Stimulated activated CD8-positive, alpha-beta memory T cell treated with anti-CD3 and anti-CD28 coated beads, Interleukin-7, amount 100 ng/mL, for 48 hours (primary cell): ENCODE measurements around the gene LRRC4.

Experiments used
- DNase-seq, 2 donors: peaks; one replicate each; pipeline ENCODE4 v3.0.0-alpha.2; 2020; ENCODE audit warnings: low read depth in 1 of 2; ENCODE audit errors: extremely low read depth in 1 of 2

Gene LRRC4

DNA sequence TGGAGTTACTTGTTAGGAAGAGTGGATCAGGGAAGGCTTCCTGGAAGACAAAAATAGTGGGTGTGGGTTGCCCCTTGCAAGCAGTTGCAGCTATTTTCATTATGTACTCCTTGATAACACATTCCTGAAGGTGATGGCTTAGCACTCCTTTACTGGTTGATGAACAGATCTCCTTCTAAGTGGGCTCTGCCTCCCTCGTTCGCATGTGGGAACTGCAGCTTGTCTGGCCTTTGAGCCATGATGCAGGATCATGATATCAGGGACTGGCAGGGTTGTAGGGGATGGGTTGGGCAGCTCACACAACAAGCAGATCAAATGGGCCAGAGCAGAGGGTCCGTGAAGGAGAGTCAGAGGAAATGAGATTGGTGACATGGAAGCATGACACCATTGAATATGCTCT is 28.8 kb upstream of the LRRC4 start:
- DNase-seq, result no peak

- DNase-seq, result no peak
These were observed 28.1 kb upstream of the LRRC4 start for GRCh38 chr7:128059143-128059988.

GRCh38 chr7:128057909-128058308 is 26.7 kb upstream of the LRRC4 start:
- DNase-seq, result no peak

- no peak for DNase-seq
These were observed 25.7 kb upstream of the LRRC4 start for GRCh38 chr7:128056901-128057300.

GRCh38 chr7:128055637-128056036 is 24.4 kb upstream of the LRRC4 start:
- DNase-seq, result no peak

GRCh38 chr7:128054511-128054910 is 23.3 kb upstream of the LRRC4 start:
- DNase-seq, result no peak

DNA sequence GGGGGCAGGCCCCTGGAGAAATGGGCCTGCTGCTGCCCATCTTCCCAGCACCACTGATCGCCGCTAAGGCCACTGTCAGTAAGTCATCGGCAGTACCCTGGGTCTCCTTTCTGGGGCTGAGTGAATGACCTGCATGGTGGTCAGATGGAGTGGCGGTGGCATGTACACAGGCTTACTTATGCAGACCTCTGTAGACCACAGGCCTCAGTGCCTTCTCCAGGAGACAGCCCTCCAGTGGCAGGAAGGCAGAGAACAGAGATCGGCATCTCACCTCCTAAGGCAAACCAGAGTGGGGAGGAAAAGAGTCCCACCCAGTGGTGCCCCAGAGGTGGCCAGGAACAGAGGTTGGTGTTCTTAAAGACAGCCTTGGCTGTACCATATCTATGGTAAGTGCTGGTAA is 22.8 kb upstream of the LRRC4 start:
- DNase-seq, result no peak

GRCh38 chr7:128053023-128053422 is 21.8 kb upstream of the LRRC4 start:
- DNase-seq, result no peak

GRCh38 chr7:128052404-128052803 is 21.2 kb upstream of the LRRC4 start:
- no peak for DNase-seq

DNA sequence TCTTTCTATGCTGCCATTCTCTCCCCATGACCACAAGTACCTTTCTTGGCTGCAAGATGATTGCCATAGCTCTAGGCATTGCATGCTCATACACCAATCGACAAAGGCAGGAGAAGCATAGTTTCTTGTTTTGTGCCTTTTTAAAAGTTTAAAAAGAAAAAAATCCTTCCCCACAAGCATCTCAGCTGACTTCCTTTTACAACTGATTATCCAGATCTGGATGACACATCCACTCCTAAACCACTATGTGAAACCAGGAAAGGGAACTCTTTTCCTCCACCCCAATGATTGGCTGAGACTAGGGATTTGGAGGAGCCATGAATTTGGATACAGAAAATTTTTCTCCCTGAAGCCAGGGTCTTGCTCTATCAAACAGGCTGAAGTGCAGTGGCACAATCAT is 14.5 kb upstream of the LRRC4 start:
- DNase-seq, result no peak

- DNase-seq, result no peak
These were observed 13.9 kb upstream of the LRRC4 start for GRCh38 chr7:128045158-128045557.

GRCh38 chr7:128044064-128044463 is 12.8 kb upstream of the LRRC4 start:
- DNase-seq, result no peak

DNA sequence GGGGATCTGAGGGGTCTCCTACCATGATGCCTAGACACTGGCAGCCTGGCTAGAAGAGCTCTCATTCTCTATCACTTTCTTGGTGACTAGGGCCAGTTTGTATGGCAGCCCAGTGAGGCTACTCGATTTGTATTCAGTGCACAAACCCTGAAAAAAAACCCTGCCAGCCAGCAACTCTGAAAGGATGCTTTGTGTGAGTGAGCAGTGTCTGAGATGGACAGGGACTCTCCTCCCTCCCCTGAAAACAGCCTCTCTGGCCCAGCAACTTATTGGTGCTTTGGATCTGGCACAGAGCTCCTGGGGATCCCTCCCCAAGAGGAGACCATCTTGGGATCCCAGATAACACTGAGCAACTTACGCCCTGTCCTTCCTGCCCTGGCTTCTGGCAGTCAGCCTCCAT is 10.8 kb upstream of the LRRC4 start:
- DNase-seq, result no peak

- no peak for DNase-seq
These were observed 10.0 kb upstream of the LRRC4 start for GRCh38 chr7:128041203-128041602.

GRCh38 chr7:128040205-128040604 is 9.0 kb upstream of the LRRC4 start:
- no peak for DNase-seq

- no peak for DNase-seq
These were observed 8.3 kb upstream of the LRRC4 start for GRCh38 chr7:128039544-128039953.

DNA sequence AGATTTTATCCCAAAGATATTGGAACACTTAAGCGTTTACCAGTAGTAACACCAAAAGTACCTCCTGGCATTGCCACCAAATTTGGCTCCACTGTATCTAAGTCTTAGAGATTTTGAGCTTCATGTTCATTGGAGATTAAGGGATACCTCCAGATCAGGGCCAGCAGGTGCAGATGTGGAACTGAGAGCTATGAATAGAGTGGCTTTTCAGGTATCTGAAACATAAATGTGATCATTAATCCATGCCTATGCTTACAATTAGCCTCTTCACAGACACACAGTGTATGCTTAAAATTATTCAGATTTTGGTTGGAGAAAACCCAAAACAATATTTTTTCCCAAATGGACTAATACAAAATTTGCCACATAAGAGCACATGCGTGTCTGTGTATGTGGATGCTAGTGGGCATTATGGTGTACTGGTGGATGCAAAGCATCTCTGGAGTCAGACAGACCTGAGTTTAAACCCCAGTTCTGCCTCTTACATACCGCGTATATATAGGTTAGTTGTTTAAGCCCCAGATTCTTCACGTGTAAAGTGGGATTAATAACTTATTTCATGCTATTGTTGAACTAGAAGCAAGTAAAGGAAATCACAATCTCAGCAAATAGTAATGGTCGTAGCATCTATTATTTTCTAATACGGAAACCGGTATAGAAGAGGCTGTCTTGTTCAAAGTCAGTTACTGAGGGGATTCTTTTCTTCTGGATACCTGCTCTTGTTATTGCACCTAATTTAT is 6.8 kb upstream of the LRRC4 start:
- no peak for DNase-seq

- DNase-seq, result no peak
These were observed 5.8 kb upstream of the LRRC4 start for GRCh38 chr7:128037081-128037480.

DNA sequence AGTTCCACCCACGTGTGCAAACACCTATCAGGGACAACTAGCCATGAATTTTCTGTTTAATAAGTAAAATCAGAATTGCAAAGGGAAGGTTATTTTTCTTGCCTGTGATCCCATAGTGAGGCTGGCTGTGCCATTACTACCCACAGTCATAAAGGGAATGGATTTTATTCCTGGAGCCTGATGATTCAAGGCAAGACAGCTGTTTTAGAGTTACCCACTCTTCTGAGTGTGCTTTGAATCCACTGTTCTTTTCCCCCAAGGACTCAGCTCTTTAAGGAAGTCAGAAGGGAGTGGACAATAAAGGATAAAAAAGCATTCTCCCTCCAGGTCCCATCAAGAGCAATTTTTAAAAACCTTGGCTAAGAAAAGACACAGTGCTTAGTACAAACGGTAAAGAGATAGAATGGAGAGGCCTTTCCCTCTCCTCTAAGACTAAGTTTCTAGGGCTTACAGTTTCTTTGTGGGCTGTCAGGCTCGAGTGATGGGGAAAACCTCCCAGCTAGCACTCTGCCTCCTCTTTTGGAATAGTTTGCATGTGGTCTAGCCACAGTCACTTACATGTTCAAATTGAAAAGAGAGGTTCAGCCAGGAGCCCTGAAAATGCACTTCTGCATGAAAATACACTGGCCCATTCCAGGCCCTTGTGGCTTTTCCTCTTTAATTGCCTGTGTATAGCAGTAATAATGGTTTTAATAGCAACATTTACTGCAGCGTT is 5.1 kb upstream of the LRRC4 start:
- DNase-seq, result no peak

GRCh38 chr7:128035712-128036111 is 4.5 kb upstream of the LRRC4 start:
- DNase-seq, result no peak

GRCh38 chr7:128034825-128035224 is 3.6 kb upstream of the LRRC4 start:
- no peak for DNase-seq

DNA sequence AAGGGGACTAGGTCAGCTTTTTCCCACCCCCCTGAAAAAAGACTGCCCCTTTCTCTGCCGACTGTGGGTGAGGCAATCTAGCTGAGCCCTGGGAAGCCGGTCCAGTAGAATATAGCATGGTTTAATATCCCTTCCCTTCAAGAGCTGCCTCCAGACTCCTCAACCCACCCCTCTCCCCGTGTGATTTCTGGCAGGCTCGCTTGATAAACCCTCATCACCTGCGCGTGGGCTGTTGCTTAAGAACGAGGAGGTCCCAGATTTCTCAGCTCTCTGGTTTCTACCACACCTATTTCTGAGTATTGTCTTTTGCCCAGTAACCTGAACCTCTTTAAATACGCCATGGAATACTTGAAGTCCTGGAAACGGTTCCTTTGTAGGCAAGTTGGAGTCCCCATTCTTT is 2.0 kb upstream of the LRRC4 start:
- no peak for DNase-seq
